Stimulated activated CD8-positive, alpha-beta memory T cell treated with anti-CD3 and anti-CD28 coated beads, Interleukin-15, amount 100 ng/mL, for 48 hours (primary cell): ENCODE results near the gene SLC25A21.
"Not testable (repeated sequence)": the region's sequence is repeated elsewhere in the genome, so short reads cannot be mapped to it uniquely, and the experiment has no call there.

Experiments
- DNase-seq, 2 donors: peaks; one replicate each; pipeline ENCODE4 v3.0.0-alpha.2; 2020; ENCODE audit warnings: low read depth in 2 of 2

The SLC25A21 gene

DNA sequence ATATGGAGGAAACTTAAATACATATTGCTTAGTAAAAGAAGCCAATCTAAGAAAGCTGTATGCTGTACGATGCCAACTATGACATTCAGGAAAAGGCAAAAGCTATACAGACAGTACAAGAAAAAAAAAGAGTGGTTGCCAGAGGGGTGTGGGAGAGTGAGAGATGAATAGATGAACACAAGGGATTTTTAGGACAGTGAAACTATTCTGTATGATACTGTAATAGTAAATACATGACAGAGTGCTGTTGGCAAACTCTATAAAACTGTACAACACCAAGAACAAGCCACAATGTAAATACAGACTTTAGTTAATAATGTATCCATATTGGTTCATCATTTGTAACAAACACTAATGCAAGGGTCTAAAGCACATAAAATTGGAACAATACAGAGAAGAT lies 14.5 kb upstream of the SLC25A21 start:
- DNase-seq: no peak

DNA sequence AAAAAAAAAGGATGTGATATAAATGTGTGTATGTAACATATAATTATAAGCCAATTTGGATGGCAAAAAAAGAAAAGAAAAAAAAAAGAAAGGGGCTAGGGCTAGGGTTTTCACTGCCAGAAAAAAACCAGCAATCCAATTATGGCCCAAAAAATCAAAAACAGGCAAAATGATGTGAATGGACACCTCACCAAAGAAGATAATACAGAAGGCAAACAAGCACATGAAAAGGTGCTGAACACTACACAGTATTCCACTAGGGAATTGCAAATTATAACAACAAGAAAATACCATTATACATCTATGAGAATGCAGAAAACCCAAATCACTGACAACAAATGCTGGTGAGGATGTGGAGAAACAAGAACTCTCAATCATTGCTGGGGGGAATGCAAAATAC lies 13.3 kb upstream of the SLC25A21 start:
- no peak for DNase-seq

- DNase-seq: not testable (repeated sequence)
Observed at GRCh38 chr14:37184520-37184919, 12.1 kb upstream of the SLC25A21 start.

GRCh38 chr14:37181441-37181840 lies 9.0 kb upstream of the SLC25A21 start:
- DNase-seq: no peak

GRCh38 chr14:37180886-37181285 lies 8.5 kb upstream of the SLC25A21 start:
- not testable (repeated sequence) for DNase-seq

DNA sequence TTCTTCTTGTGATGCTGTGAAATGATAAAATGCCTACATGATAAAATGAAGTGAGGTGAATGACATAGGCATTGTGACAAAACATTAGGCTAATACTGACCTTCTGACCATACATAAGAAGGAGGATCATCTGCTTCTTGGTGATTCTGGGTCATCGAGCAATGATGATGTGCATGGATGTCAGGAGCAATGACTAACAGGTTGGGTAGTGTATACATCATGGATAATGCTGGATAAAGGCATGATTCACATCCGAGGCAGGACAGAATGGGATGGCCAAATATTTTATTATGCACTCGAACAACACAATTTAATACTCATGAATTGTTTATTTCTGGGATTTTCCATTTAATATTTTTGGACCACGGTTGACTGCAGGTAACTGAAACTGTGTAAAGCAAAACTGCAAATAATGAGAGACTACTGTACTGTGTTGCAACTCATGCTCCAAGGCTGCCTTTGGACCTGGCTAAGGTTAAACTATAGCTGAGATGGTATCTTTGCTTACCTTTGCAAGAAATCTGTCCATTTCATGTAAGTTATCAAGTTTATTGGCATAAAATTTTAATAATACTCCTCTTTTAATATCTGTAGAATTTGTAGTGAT lies 7.6 kb upstream of the SLC25A21 start:
- DNase-seq: no peak

DNA sequence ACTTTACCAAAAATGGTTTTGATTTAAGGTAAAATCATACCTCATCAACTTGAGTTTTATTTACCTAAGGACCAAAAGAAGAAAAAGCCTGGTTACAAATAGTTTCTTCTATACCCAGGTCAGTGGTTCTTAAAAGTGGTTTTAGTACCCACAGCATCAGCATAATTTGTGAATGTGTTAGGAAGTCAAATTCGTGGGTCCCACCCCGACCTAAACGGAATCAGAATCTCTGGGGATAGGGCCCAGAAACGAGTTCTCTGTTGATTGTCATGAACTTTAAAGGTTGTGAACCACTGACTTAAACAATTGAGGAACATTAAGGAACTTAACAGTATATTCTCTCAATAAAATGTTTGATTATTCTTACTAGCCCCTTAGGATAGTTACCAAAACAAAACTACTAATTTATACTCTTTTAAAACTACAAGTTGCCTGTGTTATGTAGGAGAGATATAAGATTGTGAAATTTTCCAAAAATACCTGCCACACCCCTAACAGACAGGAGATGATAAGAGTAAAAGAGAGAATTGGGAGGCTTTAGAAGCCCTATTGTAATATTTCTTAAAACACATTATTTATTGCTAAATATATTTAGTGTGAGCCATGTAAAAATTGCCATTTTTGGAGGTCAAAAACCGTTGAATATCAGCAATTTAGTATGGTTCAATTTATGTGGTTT lies 669 bp upstream of the SLC25A21 start:
- DNase-seq: no peak

GRCh38 chr14:37171678-37172023 lies 755 bp downstream of the SLC25A21 start:
- DNase-seq: no peak

GRCh38 chr14:37170993-37171392 lies 1.4 kb downstream of the SLC25A21 start:
- DNase-seq: no peak

DNA sequence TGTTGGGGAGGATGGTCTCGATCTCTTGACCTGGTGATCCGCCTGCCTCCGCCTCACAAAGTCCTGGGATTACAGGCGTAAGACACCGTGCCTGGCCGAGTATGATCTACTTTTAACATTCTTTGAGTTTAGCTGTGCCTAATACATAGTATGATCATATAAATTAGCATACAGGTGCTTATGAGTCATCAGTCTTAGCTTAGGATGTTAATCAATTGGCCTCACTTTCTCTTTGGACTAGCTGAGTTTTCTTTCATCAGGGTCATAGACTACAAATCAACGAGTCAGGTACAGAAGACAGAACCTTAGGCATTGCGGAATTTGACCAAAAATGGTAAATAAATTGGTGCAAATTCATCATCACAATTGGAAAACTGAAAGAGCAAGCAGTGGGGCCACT lies 2.2 kb downstream of the SLC25A21 start:
- no peak for DNase-seq

DNA sequence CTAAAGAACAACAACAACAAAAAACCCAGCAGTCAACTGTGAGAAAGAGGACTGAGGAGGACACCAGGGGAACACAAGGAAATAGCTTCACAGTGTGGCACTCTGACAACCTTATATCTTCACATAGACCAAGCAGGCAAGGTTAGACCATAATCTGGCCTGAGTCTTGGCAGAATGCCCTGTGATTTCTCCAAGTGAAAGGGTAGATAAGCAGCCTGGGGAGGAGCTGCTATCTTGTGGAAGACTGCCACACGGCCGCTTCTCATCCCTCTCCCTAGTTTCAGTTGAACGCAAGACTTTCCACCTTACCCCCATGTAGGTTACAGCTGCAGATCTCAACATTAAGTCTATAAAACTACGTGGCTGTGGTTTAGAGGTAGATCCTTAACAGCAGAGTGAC lies 3.7 kb downstream of the SLC25A21 start:
- DNase-seq: no peak

DNA sequence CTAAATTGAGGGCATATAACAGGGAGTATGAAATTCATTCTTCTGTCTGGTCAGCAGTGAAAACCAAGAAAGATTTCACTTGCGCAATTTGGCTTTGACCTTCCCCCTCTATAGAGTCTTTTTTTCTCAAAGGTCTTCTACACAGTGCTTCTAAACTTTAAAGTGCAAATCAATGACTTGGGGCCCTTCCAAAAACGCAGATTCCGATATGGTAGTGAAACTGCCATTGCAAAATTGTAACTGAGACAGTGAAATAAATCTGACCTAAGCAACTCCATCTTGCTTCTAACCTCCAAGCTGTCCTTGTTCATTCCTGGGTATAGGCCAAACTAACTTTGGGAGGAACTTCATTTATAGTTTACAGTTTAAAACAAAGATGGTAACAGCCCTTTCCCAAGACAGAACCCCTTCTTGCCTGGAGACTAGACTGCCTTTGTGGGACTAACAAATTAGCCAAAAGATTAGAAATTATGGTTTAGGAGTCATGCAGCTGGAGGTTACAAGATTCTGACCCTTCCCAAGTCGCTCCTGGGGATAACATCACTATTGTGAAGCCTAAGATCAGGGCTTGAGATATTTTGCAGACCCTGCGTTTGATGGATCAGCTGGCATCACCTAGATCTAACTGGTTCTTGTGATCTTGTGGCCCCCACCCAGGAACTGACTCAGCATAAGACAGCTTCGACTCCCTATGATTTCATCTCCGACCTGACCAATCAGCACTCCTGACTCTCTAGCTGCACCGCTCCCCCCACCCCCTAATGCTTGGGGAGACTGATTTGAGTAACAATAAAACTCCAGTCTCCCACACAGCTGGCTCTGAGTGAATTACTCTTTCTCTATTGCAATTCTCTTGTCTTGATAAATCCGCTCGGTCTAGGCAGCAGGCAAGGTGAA lies 5.0 kb downstream of the SLC25A21 start:
- no peak for DNase-seq

DNA sequence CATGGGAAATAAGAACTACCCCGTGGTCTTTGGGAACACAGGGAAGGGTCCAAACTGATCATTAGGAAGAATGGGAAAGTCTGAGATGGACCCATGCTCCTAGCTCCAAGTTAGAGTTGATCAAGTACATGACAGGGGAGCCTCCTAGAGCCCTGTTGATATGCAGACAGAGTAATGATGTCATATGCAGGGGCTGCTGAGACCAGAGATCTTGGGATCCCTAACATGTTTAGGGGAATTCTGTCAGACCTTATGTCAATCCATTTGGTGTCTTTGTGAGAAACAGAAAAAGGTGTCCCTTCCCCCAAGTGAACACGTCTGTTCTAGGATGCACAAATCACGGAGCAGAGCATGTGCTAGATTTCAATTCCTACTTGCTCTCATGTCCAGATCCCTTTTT lies 6.6 kb downstream of the SLC25A21 start:
- no peak for DNase-seq

- DNase-seq: not testable (repeated sequence)
Observed at GRCh38 chr14:37162307-37162706, 10.1 kb downstream of the SLC25A21 start.

DNA sequence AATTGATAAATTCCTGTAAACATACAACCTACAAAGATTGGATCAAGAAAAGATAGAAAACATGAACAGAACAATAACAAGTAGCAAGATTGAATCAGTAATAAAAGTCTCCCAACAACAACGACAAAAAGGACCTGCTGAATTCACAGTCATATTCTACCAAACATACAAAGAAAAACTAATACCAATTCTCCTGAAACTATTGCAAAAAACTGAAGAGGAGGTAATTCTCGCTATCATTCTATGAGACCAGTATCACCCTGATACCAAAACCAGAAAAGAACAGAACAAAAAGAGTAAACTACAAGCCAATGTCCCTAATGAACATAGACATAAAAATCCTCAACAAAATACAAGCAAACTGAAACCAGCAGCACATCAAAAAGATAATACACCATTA lies 14.4 kb downstream of the SLC25A21 start:
- no peak for DNase-seq

GRCh38 chr14:37153483-37153882 lies 18.9 kb downstream of the SLC25A21 start:
- no peak for DNase-seq

GRCh38 chr14:37153005-37153404 lies 19.4 kb downstream of the SLC25A21 start:
- DNase-seq: no peak

GRCh38 chr14:37150414-37150813 lies 22.0 kb downstream of the SLC25A21 start:
- DNase-seq: no peak

- no peak for DNase-seq
Observed at GRCh38 chr14:37147310-37147880, 25.0 kb downstream of the SLC25A21 start.

- not testable (repeated sequence) for DNase-seq
Observed at GRCh38 chr14:37146438-37146837, 26.0 kb downstream of the SLC25A21 start.

DNA sequence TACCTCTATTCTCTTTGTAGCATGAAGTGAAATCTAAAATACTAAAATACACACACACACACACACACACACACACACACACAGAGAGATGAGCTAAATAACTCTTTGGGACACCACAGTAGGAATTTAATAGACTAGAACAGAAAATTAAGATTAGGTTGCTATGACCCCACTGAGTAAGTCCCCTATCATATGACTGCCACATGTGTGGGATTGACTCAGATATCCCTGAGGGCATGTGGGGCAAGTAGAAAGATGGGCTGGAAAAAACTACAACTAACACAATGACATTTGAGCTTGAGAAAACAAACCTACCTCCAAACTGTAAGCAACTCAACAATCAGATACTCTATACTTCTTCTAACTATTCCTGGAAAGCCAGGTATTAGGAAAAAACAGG lies 27.0 kb downstream of the SLC25A21 start:
- no peak for DNase-seq

- no peak for DNase-seq
Observed at GRCh38 chr14:37144729-37145363, 27.6 kb downstream of the SLC25A21 start.
